H9 (cell line): ENCODE data around the gene LINC00305. TPM values are rescaled to one million over a fixed set of nuclear protein-coding genes. Genes with fewer than 3 reads are reported as not detected.

Experiments used
- DNase-seq: peaks from one replicate; pipeline ENCODE4 v3.0.0-alpha.2; 2017
- H2AFZ ChIP-seq: one replicate; pipeline ENCODE4 v1.6.1; 2013; ENCODE audit warnings: mild to moderate bottlenecking, low read length, control low read depth, moderate library complexity
- H2AK5ac ChIP-seq: 2 replicates; pipeline ENCODE4 v1.6.1; 2013; ENCODE audit warnings: low read length, control low read depth, mixed read lengths; ENCODE audit not compliant: insufficient read length
- H2BK120ac ChIP-seq: one replicate; pipeline ENCODE4 v1.6.1; 2013; ENCODE audit warnings: low read depth, mild to moderate bottlenecking, low read length, control low read depth, inconsistent platforms; ENCODE audit not compliant: poor library complexity, severe bottlenecking
- H2BK12ac ChIP-seq: 2 replicates; pipeline ENCODE4 v1.6.1; 2013; ENCODE audit warnings: low read length, control low read depth, mixed read lengths, low read depth; ENCODE audit not compliant: insufficient read length
- H2BK15ac ChIP-seq: 2 replicates; pipeline ENCODE4 v1.6.1; 2013; ENCODE audit warnings: low read depth, low read length, control low read depth
- H2BK20ac ChIP-seq: one replicate; pipeline ENCODE4 v1.6.1; 2013; ENCODE audit warnings: low read depth, mild to moderate bottlenecking, low read length, control low read depth, inconsistent platforms; ENCODE audit not compliant: poor library complexity, severe bottlenecking
- H2BK5ac ChIP-seq: 2 replicates; pipeline ENCODE4 v1.6.1; 2013; ENCODE audit warnings: low read length, control low read depth, mixed read lengths; ENCODE audit not compliant: insufficient read length
- H3K14ac ChIP-seq: 2 replicates; pipeline ENCODE4 v1.6.1; 2013; ENCODE audit warnings: low read length, control low read depth; ENCODE audit not compliant: insufficient read depth
- H3K18ac ChIP-seq: 2 replicates; pipeline ENCODE4 v1.6.1; 2013; ENCODE audit warnings: low read depth, mild to moderate bottlenecking, mixed read lengths, low read length, control low read depth; ENCODE audit not compliant: insufficient read length
- H3K23ac ChIP-seq: 2 replicates; pipeline ENCODE4 v1.6.1; 2013; ENCODE audit warnings: low read length, control low read depth, mixed read lengths, low read depth; ENCODE audit not compliant: insufficient read length
- H3K23me2 ChIP-seq: 2 replicates; pipeline ENCODE4 v1.6.1; 2013; ENCODE audit warnings: low read depth, mild to moderate bottlenecking, mixed read lengths, low read length, control low read depth; ENCODE audit not compliant: insufficient read length, poor library complexity, severe bottlenecking
- H3K27ac ChIP-seq: 2 replicates; pipeline ENCODE4 v1.5.1; 2013; ENCODE audit warnings: low read length, control low read depth, mixed read lengths, low read depth; ENCODE audit not compliant: insufficient read length
- H3K27me3 ChIP-seq: 2 replicates; pipeline ENCODE4 v1.6.1; 2013; ENCODE audit warnings: low read length, control low read depth, inconsistent platforms; ENCODE audit not compliant: insufficient read depth
- H3K4ac ChIP-seq: 2 replicates; pipeline ENCODE4 v1.6.1; 2013; ENCODE audit warnings: low read depth, mild to moderate bottlenecking, control low read depth, inconsistent platforms, low read length, moderate library complexity
- H3K4me1 ChIP-seq: 2 replicates; pipeline ENCODE4 v1.6.1; 2013; ENCODE audit warnings: low read length, control low read depth, inconsistent platforms; ENCODE audit not compliant: insufficient read depth
- H3K4me2 ChIP-seq: 2 replicates; pipeline ENCODE4 v1.6.1; 2013; ENCODE audit warnings: low read length, control low read depth, mixed read lengths; ENCODE audit not compliant: insufficient read length, insufficient read depth
- H3K56ac ChIP-seq: 2 replicates; pipeline ENCODE4 v1.6.1; 2013; ENCODE audit warnings: low read depth, mild to moderate bottlenecking, mixed read lengths, low read length, control low read depth; ENCODE audit not compliant: insufficient read length
- H3K79me1 ChIP-seq: 2 replicates; pipeline ENCODE4 v1.6.1; 2013; ENCODE audit warnings: low read depth, mild to moderate bottlenecking, moderate library complexity, low read length, control low read depth, inconsistent platforms; ENCODE audit not compliant: insufficient read depth, poor library complexity, severe bottlenecking
- H3K79me2 ChIP-seq: 2 replicates; pipeline ENCODE4 v1.6.1; 2013; ENCODE audit warnings: low read length, control low read depth, inconsistent platforms; ENCODE audit not compliant: insufficient read depth
- H3K9ac ChIP-seq: 2 replicates; pipeline ENCODE4 v1.6.1; 2013; ENCODE audit warnings: low read length, control low read depth, mixed read lengths; ENCODE audit not compliant: insufficient read length; ENCODE audit errors: extremely low read depth
- H3K9me3 ChIP-seq: one replicate; pipeline ENCODE4 v1.6.1; 2013; ENCODE audit warnings: low read depth, low read length, inconsistent platforms; ENCODE audit not compliant: control insufficient read depth
- H3T11ph ChIP-seq: one replicate; pipeline ENCODE4 v1.6.1; 2013; ENCODE audit warnings: mild to moderate bottlenecking, low read length, control low read depth, inconsistent platforms
- H4K20me1 ChIP-seq: one replicate; pipeline ENCODE4 v1.6.1; 2013; ENCODE audit not compliant: control insufficient read depth, insufficient read length, insufficient read depth
- H4K5ac ChIP-seq: 2 replicates; pipeline ENCODE4 v1.6.1; 2013; ENCODE audit warnings: low read depth, mild to moderate bottlenecking, mixed read lengths, low read length, control low read depth; ENCODE audit not compliant: insufficient read length
- H4K8ac ChIP-seq: replicated peaks from 2 replicates; pipeline ENCODE4 v1.6.1; 2013; ENCODE audit warnings: low read length, control low read depth, mixed read lengths, low read depth; ENCODE audit not compliant: insufficient read length
- H4K91ac ChIP-seq: 2 replicates; pipeline ENCODE4 v1.6.1; 2013; ENCODE audit warnings: low read depth, mild to moderate bottlenecking, moderate library complexity, mixed read lengths, low read length, control low read depth; ENCODE audit not compliant: insufficient read length
- H3K27ac Mint-ChIP-seq, 3 experiments: 2 replicates in 2 of 3; 3 replicates in 1 of 3; pipeline ENCODE4 v1.8.0; 2020 to 2021; ENCODE audit warnings: mixed read lengths in 3 of 3, mild to moderate bottlenecking in 1 of 3, moderate library complexity in 1 of 3
- H3K27me3 Mint-ChIP-seq: 2 replicates; pipeline ENCODE4 v1.8.0; 2021; ENCODE audit warnings: low read depth, mild to moderate bottlenecking, moderate library complexity, mixed read lengths
- H3K36me3 Mint-ChIP-seq, 3 experiments: 2 replicates in 2 of 3; 3 replicates in 1 of 3; pipeline ENCODE4 v1.8.0; 2020 to 2021; ENCODE audit warnings: low read depth in 3 of 3, mixed read lengths in 3 of 3; ENCODE audit not compliant: insufficient read depth in 1 of 3
- H3K4me1 Mint-ChIP-seq, 2 experiments: 2 replicates each; pipeline ENCODE4 v1.8.0; 2020; ENCODE audit warnings: mixed read lengths in 2 of 2
- H3K4me3 Mint-ChIP-seq, 2 experiments: 2 replicates in 1 of 2; 3 replicates in 1 of 2; pipeline ENCODE4 v1.8.0; 2020 to 2021; ENCODE audit warnings: mild to moderate bottlenecking in 2 of 2, mixed read lengths in 2 of 2, moderate library complexity in 1 of 2
- H3K9me3 Mint-ChIP-seq, 2 experiments: 2 replicates in 1 of 2; 3 replicates in 1 of 2; pipeline ENCODE4 v1.8.0; 2020; ENCODE audit warnings: mild to moderate bottlenecking in 2 of 2, mixed read lengths in 2 of 2, moderate library complexity in 1 of 2
- total RNA-seq: library from RNA; stranded (reverse); gene quantifications from 2 replicates; pipeline ENCODE4 v1.2.1, GENCODE V29; 2021
- TF ChIP-seq, protein P1 (sequence below): fragments of 200-600 bp; sonication (generic); conservative IDR thresholded peaks from 3 replicates; pipeline ENCODE4 v1.8.0; 2021; ENCODE audit warnings: antibody characterized with exemption, mild to moderate bottlenecking

Gene LINC00305
- total RNA-seq, 1 experiment from 2014 or later, result not detected

DNA sequence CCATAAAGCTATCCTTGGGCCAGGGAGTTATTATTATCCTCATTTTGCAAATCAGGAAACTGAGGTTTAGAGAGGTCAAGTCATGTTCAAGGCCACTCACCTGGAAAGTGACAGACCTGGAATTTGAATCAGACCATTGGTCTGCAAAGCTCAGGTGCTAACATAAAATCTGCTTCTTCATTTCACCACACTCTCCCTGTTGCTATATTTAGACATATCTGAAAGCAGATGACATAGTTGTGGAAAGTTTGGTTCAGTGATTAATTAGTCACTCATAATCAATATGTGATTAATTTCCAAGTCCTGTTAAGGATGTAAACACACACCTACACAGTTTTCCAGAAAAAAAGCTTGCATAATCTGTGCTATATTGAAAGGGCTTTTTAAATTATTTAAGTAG lies 57.4 kb downstream of the LINC00305 start:
- H2BK15ac ChIP-seq, result no peak overlapping the region
- no peak overlapping the region for H2AFZ ChIP-seq
- no peaks in the 10 kb centered on the region for H3K79me1 ChIP-seq
- no peak overlapping the region for H3K56ac ChIP-seq
- H3K4me1 ChIP-seq, result no peaks in the 10 kb centered on the region; the same call in 1 of the 2 replicates
- no peaks in the 10 kb centered on the region for H4K20me1 ChIP-seq
- no peak overlapping the region for H3K27ac Mint-ChIP-seq
- H3K4me3 Mint-ChIP-seq, result no peak overlapping the region
- no peaks in the 10 kb centered on the region for H3K9me3 ChIP-seq
- no peaks in the 10 kb centered on the region for H3K27me3 ChIP-seq
- H4K5ac ChIP-seq, result no peak overlapping the region
- no peak overlapping the region for H3K18ac ChIP-seq
- no peak overlapping the region for H2BK120ac ChIP-seq
- no peak overlapping the region for H4K91ac ChIP-seq
- TF ChIP-seq, protein P1, sequence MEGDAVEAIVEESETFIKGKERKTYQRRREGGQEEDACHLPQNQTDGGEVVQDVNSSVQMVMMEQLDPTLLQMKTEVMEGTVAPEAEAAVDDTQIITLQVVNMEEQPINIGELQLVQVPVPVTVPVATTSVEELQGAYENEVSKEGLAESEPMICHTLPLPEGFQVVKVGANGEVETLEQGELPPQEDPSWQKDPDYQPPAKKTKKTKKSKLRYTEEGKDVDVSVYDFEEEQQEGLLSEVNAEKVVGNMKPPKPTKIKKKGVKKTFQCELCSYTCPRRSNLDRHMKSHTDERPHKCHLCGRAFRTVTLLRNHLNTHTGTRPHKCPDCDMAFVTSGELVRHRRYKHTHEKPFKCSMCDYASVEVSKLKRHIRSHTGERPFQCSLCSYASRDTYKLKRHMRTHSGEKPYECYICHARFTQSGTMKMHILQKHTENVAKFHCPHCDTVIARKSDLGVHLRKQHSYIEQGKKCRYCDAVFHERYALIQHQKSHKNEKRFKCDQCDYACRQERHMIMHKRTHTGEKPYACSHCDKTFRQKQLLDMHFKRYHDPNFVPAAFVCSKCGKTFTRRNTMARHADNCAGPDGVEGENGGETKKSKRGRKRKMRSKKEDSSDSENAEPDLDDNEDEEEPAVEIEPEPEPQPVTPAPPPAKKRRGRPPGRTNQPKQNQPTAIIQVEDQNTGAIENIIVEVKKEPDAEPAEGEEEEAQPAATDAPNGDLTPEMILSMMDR, result no peak
- no peak overlapping the region for H4K8ac ChIP-seq
- no peak overlapping the region for H3K14ac ChIP-seq
- no peak overlapping the region for H2BK20ac ChIP-seq
- no peaks in the 10 kb centered on the region for H3K79me2 ChIP-seq
- DNase-seq, result no peak
- H3K27me3 Mint-ChIP-seq, result no peaks in the 10 kb centered on the region; the same call in 1 of the 2 replicates
- H3K9me3 Mint-ChIP-seq, result peaks cover 11 to 19% of the 10 kb centered on the region in 2 experiments
- H3K36me3 Mint-ChIP-seq, result peaks cover 9 to 25% (median 15%) of the 10 kb centered on the region in 3 experiments
- H3K23ac ChIP-seq, result no peak overlapping the region
- no peak overlapping the region for H3K9ac ChIP-seq
- no peak overlapping the region for H2BK12ac ChIP-seq
- no peak overlapping the region for H2BK5ac ChIP-seq
- no peak overlapping the region for H3K27ac ChIP-seq
- H3K4ac ChIP-seq, result no peak overlapping the region
- no peak overlapping the region for H3K4me2 ChIP-seq
- no peak overlapping the region for H2AK5ac ChIP-seq
- H3K4me1 Mint-ChIP-seq, result peaks cover 15 to 16% of the 10 kb centered on the region in 2 experiments
- H3K23me2 ChIP-seq, result no peaks in the 10 kb centered on the region
- no peak overlapping the region for H3T11ph ChIP-seq
